ENCODE results near the gene KMT5C.

Gene KMT5C

GRCh38 chr19:55346725-55347441, 7.2 kb downstream of the KMT5C start:
- DNase-seq (ENCODE audit: low read depth in 2 of 2) = no peak

- no peak for DNase-seq (ENCODE audit: low read depth in 2 of 2)
These were observed 7.8 kb downstream of the KMT5C start for GRCh38 chr19:55347442-55348009.

- DNase-seq (ENCODE audit: low read depth in 2 of 2) = no peak
These were observed 8.8 kb downstream of the KMT5C start for GRCh38 chr19:55348317-55349034.

GRCh38 chr19:55350620-55351315, 11.1 kb downstream of the KMT5C start:
- DNase-seq (ENCODE audit: low read depth in 2 of 2) = no peak

- no peak for DNase-seq (ENCODE audit: low read depth in 2 of 2)
These were observed 12.4 kb downstream of the KMT5C start for GRCh38 chr19:55352040-55352439.

- no peak for DNase-seq (ENCODE audit: low read depth in 2 of 2)
These were observed 13.0 kb downstream of the KMT5C start for GRCh38 chr19:55352549-55353145.

GRCh38 chr19:55353356-55353802, 13.7 kb downstream of the KMT5C start:
- no peak for DNase-seq (ENCODE audit: low read depth in 2 of 2)

GRCh38 chr19:55353803-55354697, 14.4 kb downstream of the KMT5C start:
- peak in 1 of 2 donors; percentile 27 for DNase-seq (ENCODE audit: low read depth in 2 of 2)

GRCh38 chr19:55354698-55355212, 15.1 kb downstream of the KMT5C start, which contains the start of gene COX6B2:
Gene COX6B2 (minus strand): TSS chr19:55354719. CDS start chr19:55354521, 198 bp downstream.
- DNase-seq (ENCODE audit: low read depth in 2 of 2) = no peak

GRCh38 chr19:55355213-55355821, 15.6 kb downstream of the KMT5C start:
- DNase-seq (ENCODE audit: low read depth in 2 of 2) = no peak

GRCh38 chr19:55358493-55358892, 18.8 kb downstream of the KMT5C start:
- DNase-seq (ENCODE audit: low read depth in 2 of 2) = no peak

GRCh38 chr19:55358943-55359908, 19.6 kb downstream of the KMT5C start:
- DNase-seq (ENCODE audit: low read depth in 2 of 2) = no peak

- DNase-seq (ENCODE audit: low read depth in 2 of 2) = no peak
These were observed 21.2 kb downstream of the KMT5C start for GRCh38 chr19:55360902-55361301.

- no peak for DNase-seq (ENCODE audit: low read depth in 2 of 2)
These were observed 22.7 kb downstream of the KMT5C start for GRCh38 chr19:55362174-55362989.

GRCh38 chr19:55362990-55363716, 23.5 kb downstream of the KMT5C start, which contains the start of gene GARIN5B:
Gene GARIN5B (minus strand): TSS chr19:55363260. CDS start chr19:55363066, 194 bp downstream.
- no peak for DNase-seq (ENCODE audit: low read depth in 2 of 2)

GRCh38 chr19:55365245-55365644, 25.6 kb downstream of the KMT5C start:
- no peak for DNase-seq (ENCODE audit: low read depth in 2 of 2)

GRCh38 chr19:55365964-55366363, 26.3 kb downstream of the KMT5C start:
- no peak for DNase-seq (ENCODE audit: low read depth in 2 of 2)

All from stimulated activated CD8-positive, alpha-beta memory T cell treated with anti-CD3 and anti-CD28 coated beads, Interleukin-15, amount 100 ng/mL, for 48 hours (primary cell).